Memory B cell (primary cell): ENCODE results near the gene ZFP57.

Experiments
- ATAC-seq: fragments of 150-1000 bp; cut with Tn5 transposase; 2 replicates; pipeline ENCODE4 v1.10.0; 2021; ENCODE audit warnings: low read depth, mild to moderate bottlenecking, moderate library complexity
- DNase-seq, 2 donors: peaks; one replicate each; pipeline ENCODE4 v3.0.0; 2022; ENCODE audit warnings: low spot score in 2 of 2
- H3K27ac Mint-ChIP-seq: one replicate; pipeline ENCODE4 v1.8.0; 2022; ENCODE audit warnings: mild to moderate bottlenecking, moderate library complexity, mixed read lengths
- H3K27me3 Mint-ChIP-seq: one replicate; pipeline ENCODE4 v1.8.0; 2022; ENCODE audit warnings: mixed read lengths
- H3K36me3 Mint-ChIP-seq: one replicate; pipeline ENCODE4 v1.8.0; 2022; ENCODE audit warnings: mild to moderate bottlenecking, mixed read lengths
- H3K4me1 Mint-ChIP-seq: one replicate; pipeline ENCODE4 v1.8.0; 2022; ENCODE audit warnings: mixed read lengths
- H3K4me3 Mint-ChIP-seq: one replicate; pipeline ENCODE4 v1.8.0; 2022; ENCODE audit warnings: mild to moderate bottlenecking, moderate library complexity, mixed read lengths
- H3K9me3 Mint-ChIP-seq: one replicate; pipeline ENCODE4 v1.8.0; 2022; ENCODE audit warnings: mixed read lengths

The ZFP57 gene

DNA sequence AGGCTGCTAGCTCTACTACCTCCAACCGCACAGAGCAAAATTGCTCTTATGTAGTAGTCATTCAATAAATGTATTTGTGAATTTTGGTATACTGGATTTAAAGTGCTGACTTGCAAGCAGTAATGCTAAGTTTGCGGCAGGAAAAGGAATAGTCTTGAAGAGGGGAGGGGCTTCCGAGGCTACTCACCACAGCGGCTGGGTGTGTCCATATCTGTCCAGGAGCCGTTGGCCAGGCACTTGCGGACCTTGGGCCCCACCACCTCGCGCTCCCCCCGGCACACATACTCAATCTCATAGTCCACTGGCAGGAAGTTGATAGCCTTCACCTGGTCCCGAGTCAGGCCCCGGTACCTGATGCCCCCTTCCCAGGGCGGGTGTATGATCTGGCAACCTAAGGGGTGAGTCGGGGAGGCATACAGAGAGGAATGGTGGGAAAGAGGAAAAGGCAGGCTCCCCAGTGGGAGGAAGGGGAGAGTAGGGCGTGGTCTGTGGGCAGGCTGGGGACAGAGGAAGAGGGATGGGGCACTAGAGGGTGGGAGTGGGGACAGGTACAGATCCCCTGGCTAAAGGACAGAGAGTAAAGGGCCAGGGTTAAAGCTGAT lies 49.6 kb downstream of the ZFP57 start:
- DNase-seq (no peak), ATAC-seq (no peak)
- no peaks in the 10 kb centered on the region for H3K27me3 Mint-ChIP-seq
- H3K9me3 Mint-ChIP-seq, result no peaks in the 10 kb centered on the region
- H3K36me3 Mint-ChIP-seq, result peaks cover 2% of the 10 kb centered on the region
- H3K27ac Mint-ChIP-seq, result peak overlapping the region; percentile 26
- H3K4me3 Mint-ChIP-seq, result peak overlapping the region; percentile 91
- H3K4me1 Mint-ChIP-seq, result peaks cover 53% of the 10 kb centered on the region

DNA sequence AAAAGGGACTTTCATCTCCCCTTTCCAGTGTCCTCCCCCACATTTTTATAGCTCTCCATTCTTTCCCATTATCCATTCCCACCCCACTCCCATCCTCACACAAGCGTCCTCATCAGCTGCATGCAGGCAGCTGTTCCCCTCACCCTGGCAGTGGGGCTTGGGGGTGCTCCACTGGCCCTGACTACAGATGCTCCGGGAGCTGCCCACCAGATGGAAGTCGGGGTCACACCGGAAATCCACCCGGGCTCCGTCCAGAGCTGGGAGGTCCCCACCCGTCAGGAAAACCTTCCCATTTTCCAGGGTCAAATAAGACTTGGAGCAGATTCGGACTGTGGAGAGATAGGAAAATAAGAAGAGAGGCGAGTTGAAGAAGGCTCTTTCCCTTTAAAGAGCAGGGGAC lies 50.6 kb downstream of the ZFP57 start:
- ATAC-seq (no peak), DNase-seq (no peak)
- Mint-ChIP-seq H3K4me3 (no peak overlapping the region), H3K27ac (no peak overlapping the region), H3K9me3 (no peaks in the 10 kb centered on the region), H3K27me3 (no peaks in the 10 kb centered on the region), H3K4me1 (peaks cover 51% of the 10 kb centered on the region), H3K36me3 (peaks cover 2% of the 10 kb centered on the region)

DNA sequence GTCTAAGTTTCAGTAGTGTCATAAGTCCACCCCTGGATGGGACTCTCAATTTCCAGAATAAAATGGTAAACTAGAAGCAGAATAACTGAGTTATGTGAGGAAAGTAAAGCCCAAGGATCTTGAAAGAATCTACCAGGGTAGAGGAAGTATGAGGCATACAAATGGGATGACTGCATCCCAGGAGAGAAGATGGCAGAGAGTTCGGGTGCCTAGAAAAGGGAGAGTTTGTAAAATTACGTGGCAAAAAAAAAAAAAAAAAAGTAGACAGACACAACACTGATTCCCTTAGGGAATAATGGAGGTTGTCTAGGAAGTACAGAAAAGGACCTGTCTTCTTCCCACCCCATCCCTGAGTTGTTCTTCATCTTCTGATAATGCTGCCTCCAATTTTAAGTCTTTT lies 51.4 kb downstream of the ZFP57 start:
- no peak overlapping the region for H3K27ac Mint-ChIP-seq
- DNase-seq (no peak), ATAC-seq (no peak)
- H3K36me3 Mint-ChIP-seq, result peaks cover 2% of the 10 kb centered on the region
- no peak overlapping the region for H3K4me3 Mint-ChIP-seq
- H3K4me1 Mint-ChIP-seq, result peaks cover 51% of the 10 kb centered on the region
- H3K9me3 Mint-ChIP-seq, result no peaks in the 10 kb centered on the region
- H3K27me3 Mint-ChIP-seq, result no peaks in the 10 kb centered on the region

DNA sequence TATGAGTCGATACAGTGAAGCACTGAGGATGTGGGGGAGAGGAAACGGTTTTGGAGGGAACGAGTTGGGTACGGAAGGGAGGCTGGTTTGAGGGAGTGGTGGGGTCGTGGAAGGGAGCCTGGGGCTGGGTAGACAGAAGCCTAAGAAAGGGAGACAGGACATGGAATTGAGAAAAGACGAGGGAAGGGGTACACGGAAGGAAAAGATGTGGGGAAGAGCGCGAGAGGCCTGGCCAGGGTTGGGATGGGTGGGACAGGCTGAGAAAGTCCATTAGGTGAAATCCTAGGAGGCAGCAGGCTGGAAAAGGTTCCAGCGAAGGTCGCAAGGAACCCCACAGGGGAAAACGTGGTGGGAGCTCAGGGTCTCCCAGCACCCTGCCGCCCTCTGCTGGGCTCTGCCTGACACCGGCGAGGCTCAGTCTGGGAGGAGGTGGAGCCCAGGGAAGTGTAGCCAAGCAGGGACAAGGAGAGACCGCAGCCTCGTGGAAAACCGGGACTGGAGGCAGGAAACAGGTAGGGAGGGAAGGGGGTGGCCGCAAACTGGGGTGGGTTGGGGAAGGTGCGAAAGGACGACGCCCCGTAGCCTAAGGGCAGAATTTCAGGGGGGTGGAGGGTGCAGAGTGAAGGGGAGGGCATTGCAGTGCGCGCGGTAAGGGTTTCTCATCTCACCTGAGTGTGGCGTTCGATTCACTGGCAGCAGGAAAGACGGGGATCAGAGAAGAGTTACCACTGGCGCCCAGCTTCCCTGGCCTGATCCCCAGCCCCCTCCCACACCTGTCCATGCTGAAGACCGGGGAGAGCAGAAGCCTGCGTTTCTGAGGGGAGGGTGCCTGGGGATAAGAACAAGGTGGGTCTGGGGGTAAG lies 52.3 kb downstream of the ZFP57 start:
- H3K4me1 Mint-ChIP-seq, result peaks cover 45% of the 10 kb centered on the region
- H3K27ac Mint-ChIP-seq, result no peak overlapping the region
- no peaks in the 10 kb centered on the region for H3K9me3 Mint-ChIP-seq
- peaks cover 6% of the 10 kb centered on the region for H3K36me3 Mint-ChIP-seq
- peak; percentile 35 for ATAC-seq
- H3K4me3 Mint-ChIP-seq, result peak overlapping the region; percentile 89
- DNase-seq, result peak; percentile 29 to 36
- H3K27me3 Mint-ChIP-seq, result no peaks in the 10 kb centered on the region

DNA sequence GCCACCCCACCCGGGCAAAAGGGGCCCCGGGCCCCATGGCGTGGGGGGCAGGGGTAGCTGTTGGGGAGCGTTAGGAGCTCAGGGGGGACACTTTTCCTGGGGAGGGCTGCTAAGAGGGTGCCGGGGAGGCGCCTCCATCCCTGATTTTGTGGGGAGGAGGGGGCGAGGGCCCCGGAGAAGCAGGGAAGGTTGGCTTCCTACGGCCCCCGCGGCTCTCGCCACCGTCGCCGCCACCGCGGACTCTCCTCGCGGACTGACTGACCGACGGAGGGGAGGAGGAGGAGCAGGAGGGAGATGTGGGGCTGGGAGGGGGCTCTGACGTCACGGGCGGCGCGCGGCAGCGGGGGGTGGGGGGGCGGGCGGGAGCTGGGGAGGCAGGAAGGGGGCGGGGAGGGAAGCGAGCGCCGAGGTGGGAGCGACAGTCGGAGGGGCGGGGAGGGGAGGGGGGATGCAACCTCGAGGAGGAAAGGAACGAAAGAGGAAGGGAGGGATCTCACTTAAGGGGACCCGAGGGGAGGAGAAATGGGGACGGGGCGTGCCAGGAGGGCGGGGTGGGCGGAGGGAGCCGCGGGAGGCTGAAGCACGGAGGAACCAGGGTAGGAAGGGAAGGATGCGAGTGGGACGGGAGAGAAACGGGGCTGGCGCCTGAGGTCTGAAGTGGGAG lies 53.1 kb downstream of the ZFP57 start:
- Mint-ChIP-seq H3K9me3 (no peaks in the 10 kb centered on the region), H3K27me3 (no peaks in the 10 kb centered on the region), H3K4me1 (peaks cover 40% of the 10 kb centered on the region), H3K4me3 (peak overlapping the region; percentile 89), H3K27ac (no peak overlapping the region), H3K36me3 (peaks cover 9% of the 10 kb centered on the region)
- DNase-seq (peak in 1 of 2 donors; percentile 42), ATAC-seq (peak; percentile 11)

DNA sequence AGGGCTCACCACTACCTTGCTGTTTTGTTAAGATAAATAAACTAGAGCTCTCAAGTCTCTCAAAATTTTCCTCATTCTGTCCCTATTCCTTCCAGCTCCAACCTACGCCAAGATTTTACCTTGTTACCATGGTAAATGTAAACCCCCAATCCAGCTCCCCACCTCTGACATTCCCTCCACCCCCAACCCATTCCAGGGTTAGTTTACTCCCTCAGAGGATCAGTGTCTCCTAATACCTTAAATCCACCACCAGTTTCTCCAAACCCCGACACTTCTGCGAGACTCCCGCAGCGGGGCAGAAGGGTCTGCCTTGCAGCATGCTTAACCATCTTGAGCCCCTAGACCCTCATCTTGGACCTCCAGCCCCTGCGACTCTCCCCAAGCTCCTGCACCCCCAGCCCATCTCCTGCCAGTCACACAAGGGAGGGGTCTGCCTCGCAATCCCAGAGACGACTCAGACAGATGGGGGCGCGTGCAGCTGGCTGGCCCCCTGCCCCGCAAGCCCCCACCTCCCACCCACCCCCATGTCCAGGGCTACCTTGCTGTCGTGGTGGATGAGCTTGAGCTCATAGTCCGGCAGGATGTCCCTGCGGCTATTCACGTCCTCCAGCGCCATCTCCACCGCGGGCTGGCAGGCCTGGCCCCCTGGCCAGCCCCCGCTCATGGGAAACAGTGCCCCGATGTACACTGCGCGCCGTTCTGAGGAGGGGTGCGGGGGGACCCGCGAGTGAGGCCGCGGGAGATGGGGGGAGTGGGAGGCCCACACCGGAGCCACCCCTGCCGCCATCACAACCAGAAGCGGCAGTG lies 53.8 kb downstream of the ZFP57 start:
- DNase-seq, result no peak
- Mint-ChIP-seq H3K36me3 (peaks cover 15% of the 10 kb centered on the region), H3K4me3 (peak overlapping the region; percentile 89), H3K27me3 (no peaks in the 10 kb centered on the region), H3K4me1 (peaks cover 40% of the 10 kb centered on the region), H3K9me3 (no peaks in the 10 kb centered on the region), H3K27ac (peak overlapping the region; percentile 52)
- no peak for ATAC-seq

DNA sequence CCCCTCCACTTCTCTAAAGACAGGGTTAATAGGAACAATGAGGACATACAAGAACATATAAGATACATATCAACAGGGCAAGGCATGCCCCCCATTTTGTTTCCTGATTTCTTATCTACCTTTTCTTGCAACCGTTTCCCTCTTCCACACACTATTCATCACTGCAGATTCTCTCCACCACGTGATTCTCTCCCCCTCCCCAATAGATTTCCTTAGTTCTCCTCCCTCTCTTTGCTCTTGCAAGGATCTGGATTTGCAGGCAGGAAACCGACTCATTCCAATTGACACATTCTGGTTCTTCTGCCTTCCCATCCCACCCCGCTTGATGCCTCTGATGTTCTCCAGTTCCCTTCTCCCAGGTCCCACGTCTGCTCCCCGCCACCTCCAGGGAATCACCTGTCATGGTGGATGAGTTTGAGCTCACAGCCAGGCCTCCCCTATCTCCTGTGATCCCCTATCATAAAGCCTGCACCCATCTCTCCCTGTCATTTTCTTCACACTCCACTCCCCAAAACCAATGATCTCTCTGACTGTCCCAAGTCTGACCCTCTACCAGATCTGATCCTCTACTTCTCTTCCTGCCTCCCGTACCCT lies 55.5 kb downstream of the ZFP57 start:
- H3K27me3 Mint-ChIP-seq, result no peaks in the 10 kb centered on the region
- no peaks in the 10 kb centered on the region for H3K9me3 Mint-ChIP-seq
- no peak overlapping the region for H3K4me3 Mint-ChIP-seq
- H3K27ac Mint-ChIP-seq, result no peak overlapping the region
- peaks cover 28% of the 10 kb centered on the region for H3K4me1 Mint-ChIP-seq
- DNase-seq (no peak), ATAC-seq (no peak)
- peaks cover 22% of the 10 kb centered on the region for H3K36me3 Mint-ChIP-seq

DNA sequence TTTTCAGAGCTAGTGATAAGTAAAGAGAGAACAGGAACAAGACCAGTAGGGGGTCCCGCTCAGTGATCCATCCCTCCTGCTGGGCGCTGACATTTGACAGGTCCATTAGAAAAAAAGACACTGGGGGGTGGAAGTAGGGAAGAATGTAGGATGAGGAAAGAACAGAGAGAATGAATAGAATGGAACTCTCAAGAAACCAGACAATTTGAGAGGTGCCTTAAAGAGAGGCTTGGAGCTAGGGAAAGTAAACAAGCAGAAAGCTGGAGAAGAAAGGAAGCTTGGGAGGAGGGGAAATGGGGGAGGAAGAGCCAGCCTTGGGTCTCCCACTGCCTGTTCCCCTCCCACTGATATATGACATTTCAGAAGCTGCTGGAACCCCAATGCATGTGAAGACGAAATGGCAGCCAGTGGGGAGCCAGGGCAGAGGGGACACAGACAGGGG lies 56.4 kb downstream of the ZFP57 start:
- H3K36me3 Mint-ChIP-seq, result peaks cover 29% of the 10 kb centered on the region
- H3K9me3 Mint-ChIP-seq, result no peaks in the 10 kb centered on the region
- ATAC-seq (no peak), DNase-seq (no peak)
- peak overlapping the region; percentile 22 for H3K27ac Mint-ChIP-seq
- no peak overlapping the region for H3K4me3 Mint-ChIP-seq
- H3K27me3 Mint-ChIP-seq, result no peaks in the 10 kb centered on the region
- H3K4me1 Mint-ChIP-seq, result peaks cover 21% of the 10 kb centered on the region
